ENCODE results near the gene OR2A12. TPM values are rescaled to one million over a fixed set of nuclear protein-coding genes. Genes with fewer than 3 reads are reported as not detected.

The OR2A12 gene
- total and polyA plus RNA-seq, 7 donors = not detected

DNA sequence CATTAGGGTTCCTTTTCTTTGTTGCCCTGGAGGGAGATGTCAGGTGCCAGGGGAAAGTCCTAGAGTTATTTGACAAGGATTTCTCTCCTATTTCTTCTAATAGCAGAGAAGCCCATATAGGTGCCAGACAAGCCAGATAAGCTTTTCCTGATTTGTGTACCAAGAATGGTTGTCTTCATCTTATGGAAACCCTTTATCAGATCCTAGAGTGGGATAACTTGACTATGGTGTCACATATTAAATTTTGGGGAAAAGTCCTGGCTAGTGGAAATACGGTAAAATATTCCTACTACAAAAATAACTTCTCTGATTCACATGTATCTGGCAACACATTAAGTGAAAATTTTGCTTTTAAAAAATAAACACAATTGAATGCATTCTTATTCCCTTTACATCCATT, 1.2 kb downstream of the OR2A12 start:
- no peak for ATAC-seq
- TF ChIP-seq, protein P1, sequence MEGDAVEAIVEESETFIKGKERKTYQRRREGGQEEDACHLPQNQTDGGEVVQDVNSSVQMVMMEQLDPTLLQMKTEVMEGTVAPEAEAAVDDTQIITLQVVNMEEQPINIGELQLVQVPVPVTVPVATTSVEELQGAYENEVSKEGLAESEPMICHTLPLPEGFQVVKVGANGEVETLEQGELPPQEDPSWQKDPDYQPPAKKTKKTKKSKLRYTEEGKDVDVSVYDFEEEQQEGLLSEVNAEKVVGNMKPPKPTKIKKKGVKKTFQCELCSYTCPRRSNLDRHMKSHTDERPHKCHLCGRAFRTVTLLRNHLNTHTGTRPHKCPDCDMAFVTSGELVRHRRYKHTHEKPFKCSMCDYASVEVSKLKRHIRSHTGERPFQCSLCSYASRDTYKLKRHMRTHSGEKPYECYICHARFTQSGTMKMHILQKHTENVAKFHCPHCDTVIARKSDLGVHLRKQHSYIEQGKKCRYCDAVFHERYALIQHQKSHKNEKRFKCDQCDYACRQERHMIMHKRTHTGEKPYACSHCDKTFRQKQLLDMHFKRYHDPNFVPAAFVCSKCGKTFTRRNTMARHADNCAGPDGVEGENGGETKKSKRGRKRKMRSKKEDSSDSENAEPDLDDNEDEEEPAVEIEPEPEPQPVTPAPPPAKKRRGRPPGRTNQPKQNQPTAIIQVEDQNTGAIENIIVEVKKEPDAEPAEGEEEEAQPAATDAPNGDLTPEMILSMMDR (IDR thresholded peaks at IDR 0.05) = no peak
- H3K27ac ChIP-seq = no peak overlapping the region

DNA sequence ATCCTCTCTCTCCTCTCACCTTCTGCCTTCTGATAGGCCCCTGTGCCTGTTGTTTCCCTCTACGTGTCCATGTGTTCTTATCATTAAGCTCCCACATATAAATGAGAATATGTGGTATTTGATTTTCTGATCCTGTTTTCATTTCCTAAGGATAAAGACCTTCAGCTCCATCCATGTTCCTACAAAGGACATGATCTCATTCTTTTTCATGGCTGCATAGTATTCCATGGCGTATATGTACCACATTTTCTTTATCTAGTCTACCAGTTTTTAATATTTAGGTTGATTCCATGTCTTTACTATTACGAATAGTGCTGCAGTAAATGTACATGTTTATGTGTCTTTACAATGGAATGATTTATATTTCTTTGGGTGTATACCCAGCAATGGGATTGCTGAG, 4.6 kb downstream of the OR2A12 start:
- H3K27ac ChIP-seq = no peak overlapping the region
- no peaks in the 10 kb centered on the region for H3K36me3 ChIP-seq (ENCODE audit: insufficient read depth in 1 of 2, low read depth in 1 of 2)
- intact Hi-C loops (cut with DNase I) = no loop called here
- H3K9me3 ChIP-seq = peaks cover 6% of the 10 kb centered on the region
- TF ChIP-seq, protein P1 (IDR thresholded peaks at IDR 0.05) = no peak
- WGBS, 3 donors = 85 to 88% (median 87%) methylated on average over 3 of the region's 3 CpGs
- H3K4me3 ChIP-seq = no peak overlapping the region
- H3K4me1 ChIP-seq = no peaks in the 10 kb centered on the region
- ATAC-seq (no peak), DNase-seq (no peak)
- H3K27me3 ChIP-seq (ENCODE audit: insufficient read depth in 3 of 3, low read length in 2 of 3) = peaks cover 0 to 2% (median 0%) of the 10 kb centered on the region in 3 donors

More for the DNA sequence above, 1.2 kb downstream of the OR2A12 start:
- H3K27me3 ChIP-seq (ENCODE audit: insufficient read depth in 3 of 3, low read length in 2 of 3) = no peaks in the 10 kb centered on the region
- 70 to 84% (median 73%) methylated on average over 1 of the region's 1 CpG for WGBS, 3 donors
- no peak overlapping the region for H3K4me3 ChIP-seq
- H3K36me3 ChIP-seq (ENCODE audit: insufficient read depth in 1 of 2, low read depth in 1 of 2) = no peaks in the 10 kb centered on the region
- DNase-seq = no peak
- H3K9me3 ChIP-seq = peaks cover 6% of the 10 kb centered on the region
- intact Hi-C loops (cut with DNase I) = no loop called here
- no peaks in the 10 kb centered on the region for H3K4me1 ChIP-seq

DNA sequence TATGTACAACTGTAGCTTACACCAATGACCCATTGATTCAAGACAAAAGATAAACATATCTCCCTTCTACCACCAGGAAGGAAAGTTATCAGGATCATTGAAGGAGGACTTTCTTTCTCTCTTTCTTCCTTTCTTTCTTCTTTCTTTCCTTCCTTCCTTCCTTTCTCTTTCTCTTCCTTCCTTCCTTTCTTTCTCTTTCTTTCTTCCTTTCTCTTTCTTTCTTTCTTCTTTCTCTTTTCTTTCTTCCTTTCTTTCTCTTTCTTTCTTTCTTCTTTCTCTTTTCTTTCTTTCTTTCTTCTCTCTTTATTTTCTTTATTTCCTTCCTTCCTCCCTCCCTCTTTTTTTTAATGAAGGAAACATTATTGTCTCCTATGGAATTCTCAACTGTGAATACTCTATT, 12.7 kb downstream of the OR2A12 start:
- Histone ChIP-seq H3K27me3 (ENCODE audit: insufficient read depth in 3 of 3, low read length in 2 of 3) (peaks cover 0 to 2% (median 0%) of the 10 kb centered on the region in 3 donors), H3K27ac (no peak overlapping the region), H3K9me3 (no peaks in the 10 kb centered on the region), H3K36me3 (ENCODE audit: insufficient read depth in 1 of 2, low read depth in 1 of 2) (no peaks in the 10 kb centered on the region), H3K4me3 (no peak overlapping the region), H3K4me1 (no peaks in the 10 kb centered on the region)
- DNase-seq = no peak
- no peak for ATAC-seq
- TF ChIP-seq, protein P1 (IDR thresholded peaks at IDR 0.05) = no peak
- intact Hi-C loops (cut with DNase I) = no loop called here

DNA sequence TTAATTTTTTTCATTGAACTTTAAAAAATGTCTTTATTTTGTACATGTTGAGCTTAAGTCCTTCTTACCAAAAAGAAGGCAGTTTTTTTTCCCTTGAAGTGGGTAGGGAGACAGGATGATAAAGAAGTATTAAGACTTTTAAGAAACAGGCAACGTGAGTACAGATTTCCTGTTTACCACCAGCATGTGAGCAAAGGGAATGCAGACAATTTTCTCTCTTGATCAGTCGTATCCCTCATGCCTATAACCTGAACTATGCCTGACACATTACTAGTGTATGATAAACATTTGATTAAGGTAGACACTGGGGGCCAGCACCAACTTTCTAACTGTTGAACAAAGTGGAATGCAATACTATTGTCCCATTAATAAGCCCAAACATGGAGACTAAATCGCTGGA, 14.5 kb downstream of the OR2A12 start:
- no peaks in the 10 kb centered on the region for H3K4me1 ChIP-seq
- H3K4me3 ChIP-seq = no peak overlapping the region
- 51 to 58% (median 58%) methylated on average over 3 of the region's 3 CpGs for WGBS, 3 donors
- TF ChIP-seq, protein P1 (IDR thresholded peaks at IDR 0.05) = no peak
- H3K9me3 ChIP-seq = no peaks in the 10 kb centered on the region
- DNase-seq (no peak), ATAC-seq (no peak)
- H3K27ac ChIP-seq = no peak overlapping the region
- H3K36me3 ChIP-seq (ENCODE audit: insufficient read depth in 1 of 2, low read depth in 1 of 2) = no peaks in the 10 kb centered on the region
- intact Hi-C loops (cut with DNase I) = no loop called here
- H3K27me3 ChIP-seq (ENCODE audit: insufficient read depth in 3 of 3, low read length in 2 of 3) = peaks cover 0 to 1% (median 0%) of the 10 kb centered on the region in 3 donors

DNA sequence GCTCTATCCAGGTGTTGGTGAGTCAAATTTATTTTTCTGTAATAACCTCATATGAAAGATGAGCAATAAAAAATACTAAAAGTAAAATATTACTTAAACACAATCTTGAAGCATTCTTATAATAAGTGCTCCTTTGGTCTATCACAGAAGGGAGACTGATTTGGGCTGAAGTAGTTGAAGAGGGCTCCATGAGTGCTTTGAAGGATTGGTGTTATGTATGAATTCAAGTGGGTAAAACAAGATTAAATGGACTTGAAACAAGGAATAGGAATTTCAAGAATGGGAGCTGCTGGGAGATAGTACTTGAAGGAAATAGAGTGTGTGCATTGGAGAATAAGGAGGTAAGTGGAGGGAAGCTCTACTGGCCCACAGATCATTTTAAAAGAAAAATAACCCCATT, 16.0 kb downstream of the OR2A12 start:
- ATAC-seq (no peak), DNase-seq (no peak)
- TF ChIP-seq, protein P1 (IDR thresholded peaks at IDR 0.05) = no peak
- intact Hi-C loops (cut with DNase I) = no loop called here
- no peaks in the 10 kb centered on the region for H3K27me3 ChIP-seq (ENCODE audit: insufficient read depth in 3 of 3, low read length in 2 of 3)
- H3K36me3 ChIP-seq (ENCODE audit: insufficient read depth in 1 of 2, low read depth in 1 of 2) = no peaks in the 10 kb centered on the region
- H3K9me3 ChIP-seq = no peaks in the 10 kb centered on the region
- no peaks in the 10 kb centered on the region for H3K4me1 ChIP-seq
- H3K4me3 ChIP-seq = no peak overlapping the region
- H3K27ac ChIP-seq = no peak overlapping the region
